GM23248 (cell line): ENCODE data around the gene TPRA1. TPM values are rescaled to one million over a fixed set of nuclear protein-coding genes. Genes with fewer than 3 reads are reported as not detected.

Source experiments
- DNase-seq: peaks from one replicate; pipeline ENCODE4 v3.0.0-alpha.2; 2015
- H2AFZ ChIP-seq: fragments of 200-600 bp; sonication (generic); 2 replicates; pipeline ENCODE4 v1.6.1; 2016; ENCODE audit warnings: antibody characterized with exemption
- H3F3A ChIP-seq: fragments of 200-600 bp; sonication (generic); 2 replicates; pipeline ENCODE4 v1.6.1; 2016; ENCODE audit warnings: mild to moderate bottlenecking, antibody characterized with exemption, mixed run types; ENCODE audit not compliant: insufficient read depth
- H3K27ac ChIP-seq: fragments of 200-600 bp; sonication (generic); 2 replicates; pipeline ENCODE4 v1.5.1; 2016; ENCODE audit warnings: mild to moderate bottlenecking
- H3K27me3 ChIP-seq: fragments of 200-600 bp; sonication (generic); replicated peaks from 2 replicates; pipeline ENCODE4 v1.6.1; 2016; ENCODE audit warnings: mild to moderate bottlenecking; ENCODE audit not compliant: insufficient read depth
- H3K36me3 ChIP-seq: fragments of 200-600 bp; sonication (generic); 2 replicates; pipeline ENCODE4 v1.6.1; 2016; ENCODE audit warnings: low read depth, mild to moderate bottlenecking
- H3K4me1 ChIP-seq: fragments of 200-600 bp; sonication (generic); 2 replicates; pipeline ENCODE4 v1.6.1; 2016; ENCODE audit warnings: mild to moderate bottlenecking; ENCODE audit not compliant: insufficient read depth
- H3K4me2 ChIP-seq: fragments of 200-600 bp; sonication (generic); one replicate; pipeline ENCODE4 v1.6.1; 2016; ENCODE audit warnings: mild to moderate bottlenecking; ENCODE audit not compliant: unreplicated experiment
- H3K4me3 ChIP-seq: fragments of 200-600 bp; sonication (generic); 2 replicates; pipeline ENCODE4 v1.5.1; 2016; ENCODE audit warnings: mild to moderate bottlenecking
- H3K79me2 ChIP-seq: fragments of 200-600 bp; sonication (generic); 2 replicates; pipeline ENCODE4 v1.6.1; 2016; ENCODE audit warnings: mild to moderate bottlenecking; ENCODE audit not compliant: insufficient read depth
- H3K9ac ChIP-seq: fragments of 200-600 bp; sonication (generic); 2 replicates; pipeline ENCODE4 v1.6.1; 2016; ENCODE audit warnings: mild to moderate bottlenecking
- H3K9me2 ChIP-seq: fragments of 200-600 bp; sonication (generic); 2 replicates; pipeline ENCODE4 v1.6.1; 2016; ENCODE audit warnings: mixed run types, mild to moderate bottlenecking, moderate library complexity; ENCODE audit not compliant: insufficient read depth
- H3K9me3 ChIP-seq: fragments of 200-600 bp; sonication (generic); one replicate; pipeline ENCODE4 v1.6.1; 2017; ENCODE audit warnings: low read depth
- H4K20me1 ChIP-seq: fragments of 200-600 bp; sonication (generic); 2 replicates; pipeline ENCODE4 v1.6.0; 2016; ENCODE audit not compliant: insufficient read depth
- EZH2 ChIP-seq: fragments of 200-600 bp; sonication (generic); IDR thresholded peaks from 2 replicates; pipeline ENCODE4 v1.6.1; 2018; ENCODE audit warnings: antibody characterized with exemption, mild to moderate bottlenecking; ENCODE audit not compliant: insufficient read depth, poor library complexity, severe bottlenecking
- EZH2phosphoT487 ChIP-seq: fragments of 200-600 bp; sonication (generic); IDR thresholded peaks from 2 replicates; pipeline ENCODE4 v1.6.1; 2018; ENCODE audit warnings: antibody characterized with exemption, moderate library complexity, mild to moderate bottlenecking, low read depth; ENCODE audit not compliant: insufficient read depth
- WGBS, 2 experiments: methylation state at CpG; one replicate each; pipeline ENCODE4 v1.1.6; 2015 to 2017; ENCODE audit warnings: low lambda C conversion rate in 2 of 2, low coverage in 1 of 2; ENCODE audit errors: missing lambda C conversion rate in 2 of 2; 5-methylcytosine and 5-hydroxymethylcytosine counted together
- in situ Hi-C: fragments of 300-500 bp; cut with MboI; formaldehyde crosslinking; loops from 2 replicates; pipeline ENCODE4 v1.15.0; 2020
- microRNA-seq: library from miRNA; unstranded; fragments of <30 nt; microRNA quantifications from one replicate; pipeline ENCODE4, GENCODE V29; 2016; ENCODE audit warnings: borderline number of aligned reads
- polyA plus RNA-seq: library from polyadenylated mRNA; unstranded; fragments of >200 nt; fragmentation: Nextera tagmentation; extraction: Ambion mirVana; gene quantifications from 2 replicates; pipeline ENCODE4 v1.2.1, GENCODE V29; 2016
- small RNA-seq: library from RNA; depleted of rRNA; stranded (forward); fragments of <200 nt; gene quantifications from one replicate; pipeline ENCODE3, GENCODE V24; 2014; ENCODE audit warnings: low read depth, low replicate concordance
- total RNA-seq: library from RNA; depleted of rRNA; stranded (reverse); fragments of >200 nt; shearing (Covaris generic); gene quantifications from 2 replicates; pipeline ENCODE4 v1.2.3, GENCODE V29; 2014; rRNA removed

TPRA1 gene
- total and polyA plus RNA-seq, 2 experiments from 2014 or later, result 42.8 to 56.1 TPM

- H4K20me1 ChIP-seq, result no peaks in the 10 kb centered on the region
- H3K4me1 ChIP-seq, result no peaks in the 10 kb centered on the region
- no peak overlapping the region for H3K27ac ChIP-seq
- no peak overlapping the region for H3K4me3 ChIP-seq
- H3K9me3 ChIP-seq, result no peaks in the 10 kb centered on the region
- TF ChIP-seq EZH2 (no peak), EZH2phosphoT487 (no peak)
- peaks cover 6% of the 10 kb centered on the region; the same call in 1 of the 2 replicates for H3K27me3 ChIP-seq
- H3K9me2 ChIP-seq, result no peaks in the 10 kb centered on the region
- H3K9ac ChIP-seq, result no peak overlapping the region
- in situ Hi-C loops, result no loop called here
- H3F3A ChIP-seq, result no peaks in the 10 kb centered on the region
- no peak overlapping the region for H3K4me2 ChIP-seq
- H2AFZ ChIP-seq, result no peak overlapping the region
- DNase-seq, result no peak
- no peaks in the 10 kb centered on the region for H3K79me2 ChIP-seq
- WGBS, 2 experiments, result 37 to 53% methylated on average over 9 of the region's 9 CpGs
- no peaks in the 10 kb centered on the region for H3K36me3 ChIP-seq
Measured at GRCh38 chr3:127529346-127530188, 61.0 kb downstream of the TPRA1 start.

- no peak overlapping the region for H3K27ac ChIP-seq
- H3K4me2 ChIP-seq, result no peak overlapping the region
- no peak overlapping the region for H3K9ac ChIP-seq
- no peaks in the 10 kb centered on the region for H4K20me1 ChIP-seq
- no peaks in the 10 kb centered on the region for H3K79me2 ChIP-seq
- DNase-seq, result peak; percentile 63
- no peaks in the 10 kb centered on the region for H3K9me3 ChIP-seq
- TF ChIP-seq EZH2 (no peak), EZH2phosphoT487 (no peak)
- no peak overlapping the region for H2AFZ ChIP-seq
- no peaks in the 10 kb centered on the region for H3K9me2 ChIP-seq
- WGBS, 2 experiments, result 30 to 39% methylated on average over 11 of the region's 11 CpGs
- H3K4me3 ChIP-seq, result no peak overlapping the region
- H3F3A ChIP-seq, result no peaks in the 10 kb centered on the region
- peaks cover 14% of the 10 kb centered on the region for H3K27me3 ChIP-seq
- no peaks in the 10 kb centered on the region for H3K36me3 ChIP-seq
- in situ Hi-C loops, result no loop called here
- H3K4me1 ChIP-seq, result no peaks in the 10 kb centered on the region
Measured at GRCh38 chr3:127525373-127525772, 65.2 kb downstream of the TPRA1 start.

GRCh38 chr3:127524296-127524896 is 66.1 kb downstream of the TPRA1 start:
- Histone ChIP-seq H3K9me2 (no peaks in the 10 kb centered on the region), H3K79me2 (no peaks in the 10 kb centered on the region), H4K20me1 (no peaks in the 10 kb centered on the region), H3K9ac (no peak overlapping the region), H3K4me2 (no peak overlapping the region), H3K27ac (no peak overlapping the region), H3K4me3 (no peak overlapping the region), H3K9me3 (no peaks in the 10 kb centered on the region), H3F3A (no peaks in the 10 kb centered on the region), H3K4me1 (no peaks in the 10 kb centered on the region), H3K27me3 (peaks cover 22% of the 10 kb centered on the region), H3K36me3 (no peaks in the 10 kb centered on the region), H2AFZ (no peak overlapping the region)
- in situ Hi-C loops, result no loop called here
- TF ChIP-seq EZH2 (no peak), EZH2phosphoT487 (no peak)
- 29 to 34% methylated on average over 13 of the region's 13 CpGs for WGBS, 2 experiments
- no peak for DNase-seq

Small RNA genes lying within 50 kb of the gene (microRNA-seq; reads per million reads assigned to microRNA genes)
- not detected for gene MIR6825
- 3.6 reads per million for gene MIR7976

Small RNA genes lying within 50 kb of the gene (small RNA-seq; reads per million reads assigned to genes)
- gene AC084035.1 (not detected), gene MIR6825 (not detected), gene MIR7976 (not detected)

Other genes starting within 250 kb of the TPRA1 start
- gene MCM2, start 7.7 kb upstream of the TPRA1 start, total RNA-seq, result 30.3 and 36.4 TPM in 2 replicates
- gene MCM2, start 7.7 kb upstream of the TPRA1 start, polyA plus RNA-seq, result 14.4 and 14.7 TPM in 2 replicates
- gene PODXL2, start 38.5 kb upstream of the TPRA1 start, total RNA-seq, result 0.89 and 2.5 TPM in 2 replicates
- 1.2 and 1.8 TPM in 2 replicates for gene PODXL2, start 38.5 kb upstream of the TPRA1 start, polyA plus RNA-seq
- 7.8 and 8.9 TPM in 2 replicates for gene ABTB1, start 82.2 kb upstream of the TPRA1 start, total RNA-seq
- 20.4 and 20.9 TPM in 2 replicates for gene ABTB1, start 82.2 kb upstream of the TPRA1 start, polyA plus RNA-seq
- 58.7 and 59.2 TPM in 2 replicates for gene MGLL, start 231.8 kb upstream of the TPRA1 start, total RNA-seq
- 184 and 194 TPM in 2 replicates for gene MGLL, start 231.8 kb upstream of the TPRA1 start, polyA plus RNA-seq